ENCODE results near the gene JMJD8. TPM values are rescaled to one million over a fixed set of nuclear protein-coding genes. Genes with fewer than 3 reads are reported as not detected.
"Not testable (repeated sequence)": the region's sequence is repeated elsewhere in the genome, so short reads cannot be mapped to it uniquely, and the experiment has no call there.

JMJD8 gene
- total RNA-seq, 3 donors from 2014 or later = 77.0 to 90.4 (median 88.7) TPM

- DNase-seq = peak; percentile 37
- Mint-ChIP-seq H3K36me3 (ENCODE audit: insufficient read depth) (no peaks in the 10 kb centered on the region), H3K4me3 (no peak overlapping the region)
Observed at GRCh38 chr16:693766-694165, 9.6 kb upstream of the JMJD8 start.

GRCh38 chr16:693364-693763 lies 9.2 kb upstream of the JMJD8 start:
- DNase-seq (no peak), ATAC-seq (no peak)
- peaks cover 32% of the 10 kb centered on the region for H3K4me1 Mint-ChIP-seq (ENCODE audit: low read depth)
- H3K27me3 Mint-ChIP-seq (ENCODE audit: low read depth) = peaks cover 2% of the 10 kb centered on the region
- no peaks in the 10 kb centered on the region for H3K9me3 Mint-ChIP-seq
- H3K4me3 Mint-ChIP-seq = no peak overlapping the region
- no peaks in the 10 kb centered on the region for H3K36me3 Mint-ChIP-seq (ENCODE audit: insufficient read depth)

More at GRCh38 chr16:693766-694165, 9.6 kb upstream of the JMJD8 start:
- Mint-ChIP-seq H3K4me1 (ENCODE audit: low read depth) (peaks cover 31% of the 10 kb centered on the region), H3K27me3 (ENCODE audit: low read depth) (peaks cover 2% of the 10 kb centered on the region), H3K9me3 (no peaks in the 10 kb centered on the region)
- no peak for ATAC-seq

GRCh38 chr16:692356-693108 lies 8.4 kb upstream of the JMJD8 start:
- Mint-ChIP-seq H3K4me3 (peak overlapping the region; percentile 45), H3K27me3 (ENCODE audit: low read depth) (peaks cover 2% of the 10 kb centered on the region), H3K4me1 (ENCODE audit: low read depth) (peaks cover 32% of the 10 kb centered on the region), H3K9me3 (no peaks in the 10 kb centered on the region), H3K36me3 (ENCODE audit: insufficient read depth) (no peaks in the 10 kb centered on the region)
- ATAC-seq = no peak
- DNase-seq = no peak

- peak overlapping the region; percentile 62 for H3K4me3 Mint-ChIP-seq
- peaks cover 28% of the 10 kb centered on the region for H3K4me1 Mint-ChIP-seq (ENCODE audit: low read depth)
- not testable (repeated sequence) for H3K27me3 Mint-ChIP-seq (ENCODE audit: low read depth); H3K36me3 Mint-ChIP-seq (ENCODE audit: insufficient read depth); DNase-seq; ATAC-seq; H3K9me3 Mint-ChIP-seq
Observed at GRCh38 chr16:691242-691641, 7.1 kb upstream of the JMJD8 start.

DNA sequence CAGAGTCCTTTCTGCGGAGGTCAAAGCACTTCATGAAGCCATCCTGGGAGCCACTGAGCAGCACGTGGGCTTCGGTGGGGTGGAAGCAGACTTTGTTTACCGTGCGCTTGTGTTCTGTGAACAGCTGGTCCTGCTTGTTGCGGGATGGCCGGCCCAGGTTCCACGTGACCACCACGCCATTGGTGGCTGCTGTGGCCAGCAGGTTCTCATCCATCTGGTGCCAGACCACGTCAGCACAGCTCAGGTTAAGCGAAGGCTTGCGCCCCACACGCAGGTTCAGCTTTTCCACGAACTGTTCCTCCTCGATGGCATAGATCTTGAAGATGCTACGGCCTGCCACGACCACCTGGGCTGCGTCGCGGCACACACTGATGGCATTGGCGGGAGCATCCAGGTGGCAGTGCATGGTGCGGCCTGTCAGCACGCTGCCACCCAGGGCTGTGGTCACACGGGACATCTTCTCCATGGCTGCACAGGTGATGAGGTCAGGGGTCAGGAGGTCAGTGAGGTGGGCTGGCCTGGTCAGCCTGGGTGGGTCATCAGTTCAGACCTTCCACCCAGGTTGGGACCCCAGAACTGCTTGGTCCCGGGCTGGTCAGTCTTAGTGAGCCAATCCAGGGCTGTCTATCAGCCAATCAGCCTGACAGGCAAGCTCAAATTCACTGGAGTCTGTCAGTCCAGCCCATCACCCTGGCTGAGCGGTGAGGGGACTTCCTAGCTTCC lies 5.2 kb upstream of the JMJD8 start:
- H3K4me1 Mint-ChIP-seq (ENCODE audit: low read depth) = peaks cover 22% of the 10 kb centered on the region
- ATAC-seq (no peak), DNase-seq (no peak)
- H3K9me3 Mint-ChIP-seq = no peaks in the 10 kb centered on the region
- no peaks in the 10 kb centered on the region for H3K27me3 Mint-ChIP-seq (ENCODE audit: low read depth)
- H3K4me3 Mint-ChIP-seq = peak overlapping the region; percentile 92
- no peaks in the 10 kb centered on the region for H3K36me3 Mint-ChIP-seq (ENCODE audit: insufficient read depth)

DNA sequence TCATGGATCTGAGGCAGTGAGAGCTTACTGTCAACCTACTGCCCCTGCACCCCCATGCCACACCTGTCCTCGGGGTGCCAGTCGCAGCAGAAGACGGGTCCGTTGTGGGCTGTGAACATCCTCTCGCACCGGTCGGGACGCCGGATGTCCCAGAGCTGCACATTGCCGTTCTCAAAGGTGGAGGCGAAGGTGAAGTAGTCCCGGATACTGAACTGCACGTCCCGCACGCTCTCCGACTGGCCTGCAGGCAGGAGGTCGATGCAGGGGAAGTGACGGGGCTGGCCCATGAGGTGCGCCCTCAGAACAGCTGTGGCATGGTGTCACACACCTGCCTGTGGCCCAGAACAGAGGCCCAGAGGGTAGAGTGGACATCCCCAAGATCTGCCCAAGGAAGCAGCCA lies 3.4 kb upstream of the JMJD8 start:
- H3K4me1 Mint-ChIP-seq (ENCODE audit: low read depth) = peaks cover 22% of the 10 kb centered on the region
- H3K9me3 Mint-ChIP-seq = no peaks in the 10 kb centered on the region
- DNase-seq (no peak), ATAC-seq (no peak)
- H3K36me3 Mint-ChIP-seq (ENCODE audit: insufficient read depth) = peaks cover 2% of the 10 kb centered on the region
- H3K27me3 Mint-ChIP-seq (ENCODE audit: low read depth) = no peaks in the 10 kb centered on the region
- no peak overlapping the region for H3K4me3 Mint-ChIP-seq

- Mint-ChIP-seq H3K4me3 (no peak overlapping the region), H3K36me3 (ENCODE audit: insufficient read depth) (peaks cover 7% of the 10 kb centered on the region), H3K9me3 (no peaks in the 10 kb centered on the region), H3K4me1 (ENCODE audit: low read depth) (peaks cover 25% of the 10 kb centered on the region), H3K27me3 (ENCODE audit: low read depth) (no peaks in the 10 kb centered on the region)
- DNase-seq (no peak), ATAC-seq (no peak)
Observed at GRCh38 chr16:686459-687260, 2.5 kb upstream of the JMJD8 start.

DNA sequence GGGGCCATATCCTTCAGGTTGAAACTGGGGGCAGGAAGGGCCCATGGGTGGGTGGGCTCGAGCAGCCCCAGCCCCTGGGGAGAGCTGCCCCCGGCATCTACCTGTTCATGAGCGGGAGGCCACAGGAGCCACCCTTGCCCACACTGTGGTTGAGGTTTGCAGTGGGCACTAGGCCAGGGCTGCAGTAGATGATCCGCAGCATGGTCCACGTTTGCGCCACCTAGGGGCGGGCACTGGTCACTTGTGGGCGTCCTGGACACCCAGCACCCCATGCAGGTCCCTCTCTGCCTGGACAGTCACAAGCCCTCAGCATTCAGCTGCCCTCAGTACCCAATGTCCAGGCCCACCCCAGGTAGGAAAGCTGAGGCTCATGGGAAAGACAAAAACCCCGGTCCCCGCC lies 1.8 kb upstream of the JMJD8 start:
- Mint-ChIP-seq H3K27me3 (ENCODE audit: low read depth) (no peaks in the 10 kb centered on the region), H3K36me3 (ENCODE audit: insufficient read depth) (peaks cover 9% of the 10 kb centered on the region), H3K9me3 (no peaks in the 10 kb centered on the region), H3K4me1 (ENCODE audit: low read depth) (peaks cover 29% of the 10 kb centered on the region), H3K4me3 (no peak overlapping the region)
- ATAC-seq (no peak), DNase-seq (no peak)

DNA sequence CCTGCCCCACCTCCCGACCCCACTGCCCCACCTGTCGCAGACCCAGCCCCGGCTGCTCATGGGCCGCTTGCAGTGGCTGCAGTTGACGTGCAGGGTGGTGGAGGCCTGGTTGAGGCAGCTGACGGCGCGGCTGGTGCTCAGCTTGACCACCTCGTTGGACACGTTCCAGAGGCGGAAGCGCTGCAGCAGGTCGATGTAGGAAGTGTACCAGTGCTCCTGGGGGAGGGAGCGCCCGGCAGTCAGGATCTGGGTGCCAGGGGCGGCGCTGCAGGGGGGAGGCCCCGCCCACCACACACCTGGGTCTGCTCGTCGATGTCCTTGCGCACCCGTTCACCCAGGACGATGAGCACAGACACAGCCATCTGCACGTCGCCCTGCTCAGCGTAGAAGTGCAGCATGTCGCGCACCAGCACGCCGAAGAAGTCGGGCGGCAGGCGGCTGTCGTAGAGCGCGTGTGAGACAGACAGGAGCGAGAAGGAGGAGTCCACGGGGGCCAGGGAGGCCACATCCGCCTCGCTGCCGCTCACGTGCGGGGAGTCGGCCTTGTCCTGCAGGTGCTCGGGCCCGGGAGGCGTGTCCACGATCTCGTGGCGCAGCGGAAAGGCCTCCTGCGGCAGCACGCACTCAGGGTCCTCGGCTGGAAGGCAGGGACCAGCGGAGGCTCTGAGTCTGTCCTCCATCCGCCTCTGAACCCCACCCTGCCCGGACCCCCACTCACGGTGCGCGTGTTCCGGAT lies 995 bp upstream of the JMJD8 start:
- Mint-ChIP-seq H3K27me3 (ENCODE audit: low read depth) (no peaks in the 10 kb centered on the region), H3K36me3 (ENCODE audit: insufficient read depth) (peaks cover 11% of the 10 kb centered on the region), H3K4me3 (no peak overlapping the region), H3K9me3 (no peaks in the 10 kb centered on the region), H3K4me1 (ENCODE audit: low read depth) (peaks cover 28% of the 10 kb centered on the region)
- DNase-seq = no peak
- ATAC-seq = no peak

GRCh38 chr16:683396-684070 lies 601 bp downstream of the JMJD8 start:
- ATAC-seq (no peak), DNase-seq (no peak)
- H3K9me3 Mint-ChIP-seq = no peaks in the 10 kb centered on the region
- H3K4me1 Mint-ChIP-seq (ENCODE audit: low read depth) = peaks cover 20% of the 10 kb centered on the region
- H3K27me3 Mint-ChIP-seq (ENCODE audit: low read depth) = no peaks in the 10 kb centered on the region
- H3K4me3 Mint-ChIP-seq = peak overlapping the region; percentile 80
- peaks cover 11% of the 10 kb centered on the region for H3K36me3 Mint-ChIP-seq (ENCODE audit: insufficient read depth)

DNA sequence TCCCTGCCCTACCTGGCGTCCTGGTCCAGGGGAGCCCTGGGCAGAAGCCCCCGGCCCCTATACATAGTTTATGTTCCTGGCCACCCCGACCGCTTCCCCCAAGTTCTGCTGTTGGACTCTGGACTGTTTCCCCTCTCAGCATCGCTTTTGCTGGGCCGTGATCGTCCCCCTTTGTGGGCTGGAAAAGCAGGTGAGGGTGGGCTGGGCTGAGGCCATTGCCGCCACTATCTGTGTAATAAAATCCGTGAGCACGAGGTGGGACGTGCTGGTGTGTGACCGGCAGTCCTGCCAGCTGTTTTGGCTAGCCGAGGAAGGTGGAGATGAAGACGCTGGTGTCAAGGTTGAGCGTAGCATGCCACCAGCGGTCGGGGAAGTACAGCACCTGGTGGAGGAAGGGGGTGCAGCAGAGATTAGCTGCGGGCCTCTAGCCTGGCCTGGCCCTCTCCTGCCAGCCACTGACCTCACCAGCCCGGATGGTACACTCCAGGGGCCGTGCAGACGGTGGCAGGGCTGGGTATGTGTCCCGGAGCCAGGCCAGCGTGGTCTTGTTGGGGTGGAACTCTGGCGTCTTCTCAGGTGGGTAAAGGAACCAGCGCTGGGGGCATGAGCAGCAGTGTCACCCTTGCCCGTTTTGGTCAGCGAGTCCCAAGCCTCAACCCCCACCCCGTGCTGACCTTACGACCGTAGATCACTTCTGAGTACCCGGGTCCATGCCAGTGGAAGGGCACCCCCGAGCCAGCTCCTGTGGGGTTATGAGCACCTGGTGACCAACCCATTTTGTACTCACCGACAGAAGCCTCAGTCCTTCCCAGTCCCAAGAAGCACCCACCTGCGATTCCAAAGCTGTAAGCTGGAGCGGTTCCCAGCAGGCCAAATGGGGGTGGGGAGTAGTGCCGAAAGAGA lies 1.4 kb downstream of the JMJD8 start:
- Mint-ChIP-seq H3K4me1 (ENCODE audit: low read depth) (peaks cover 20% of the 10 kb centered on the region), H3K27me3 (ENCODE audit: low read depth) (no peaks in the 10 kb centered on the region), H3K4me3 (peak overlapping the region; percentile 80), H3K36me3 (ENCODE audit: insufficient read depth) (peaks cover 11% of the 10 kb centered on the region), H3K9me3 (no peaks in the 10 kb centered on the region)
- ATAC-seq (no peak), DNase-seq (no peak)

- Mint-ChIP-seq H3K9me3 (no peaks in the 10 kb centered on the region), H3K36me3 (ENCODE audit: insufficient read depth) (peaks cover 11% of the 10 kb centered on the region), H3K4me1 (ENCODE audit: low read depth) (peaks cover 20% of the 10 kb centered on the region), H3K27me3 (ENCODE audit: low read depth) (peaks cover 2% of the 10 kb centered on the region), H3K4me3 (peak overlapping the region; percentile 83)
- no peak for ATAC-seq
- no peak for DNase-seq
Observed at GRCh38 chr16:681746-682427, 2.2 kb downstream of the JMJD8 start.
